Astrocyte of the spinal cord (primary cell): ENCODE results near the gene DTNB.
A peak's percentile ranks its signal among the peaks of the same experiment; 100 is the strongest.

Experiments used
- DNase-seq: peaks from one replicate; pipeline ENCODE4 v3.0.0; 2011; ENCODE audit warnings: low read depth, low spot score
- H3K4me3 ChIP-seq: 2 replicates; pipeline ENCODE4 v1.5.1; 2011; ENCODE audit warnings: low read depth, mild to moderate bottlenecking, low read length, moderate library complexity
- in situ Hi-C: cut with HindIII; loops from 2 replicates; pipeline ENCODE4 v1.10.0; 2017; ENCODE audit warnings: low sequenced_read_pairs
- TF ChIP-seq, protein P1 (sequence below): IDR thresholded peaks from 2 replicates; pipeline ENCODE4 v1.5.1; 2012; ENCODE audit warnings: low read depth, mild to moderate bottlenecking, low read length, inconsistent platforms

Gene DTNB

DNA sequence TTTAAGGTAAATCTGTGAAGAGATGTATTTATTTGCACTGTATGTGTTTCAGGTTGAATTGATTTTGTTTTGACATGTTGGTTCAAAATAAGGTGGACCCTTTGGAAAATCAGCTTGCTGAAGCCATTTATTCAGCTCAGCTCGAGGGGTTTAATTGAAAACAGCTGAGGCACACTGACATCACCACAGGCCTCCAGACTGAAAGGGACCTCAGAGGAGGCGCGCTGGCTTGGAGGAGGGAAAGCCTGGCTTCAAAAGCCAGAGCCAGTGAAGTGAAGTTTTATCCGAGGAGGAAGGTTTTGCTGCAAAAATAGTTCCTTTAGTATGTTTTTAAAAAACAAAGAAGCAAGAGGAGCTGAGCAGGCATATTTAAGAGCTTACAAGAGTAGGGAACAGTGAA lies 304.7 kb downstream of the DTNB start:
- peak; percentile 10 for DNase-seq
- TF ChIP-seq, protein P1, sequence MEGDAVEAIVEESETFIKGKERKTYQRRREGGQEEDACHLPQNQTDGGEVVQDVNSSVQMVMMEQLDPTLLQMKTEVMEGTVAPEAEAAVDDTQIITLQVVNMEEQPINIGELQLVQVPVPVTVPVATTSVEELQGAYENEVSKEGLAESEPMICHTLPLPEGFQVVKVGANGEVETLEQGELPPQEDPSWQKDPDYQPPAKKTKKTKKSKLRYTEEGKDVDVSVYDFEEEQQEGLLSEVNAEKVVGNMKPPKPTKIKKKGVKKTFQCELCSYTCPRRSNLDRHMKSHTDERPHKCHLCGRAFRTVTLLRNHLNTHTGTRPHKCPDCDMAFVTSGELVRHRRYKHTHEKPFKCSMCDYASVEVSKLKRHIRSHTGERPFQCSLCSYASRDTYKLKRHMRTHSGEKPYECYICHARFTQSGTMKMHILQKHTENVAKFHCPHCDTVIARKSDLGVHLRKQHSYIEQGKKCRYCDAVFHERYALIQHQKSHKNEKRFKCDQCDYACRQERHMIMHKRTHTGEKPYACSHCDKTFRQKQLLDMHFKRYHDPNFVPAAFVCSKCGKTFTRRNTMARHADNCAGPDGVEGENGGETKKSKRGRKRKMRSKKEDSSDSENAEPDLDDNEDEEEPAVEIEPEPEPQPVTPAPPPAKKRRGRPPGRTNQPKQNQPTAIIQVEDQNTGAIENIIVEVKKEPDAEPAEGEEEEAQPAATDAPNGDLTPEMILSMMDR = no peak
- no peak overlapping the region for H3K4me3 ChIP-seq
- in situ Hi-C loops = no loop called here

DNA sequence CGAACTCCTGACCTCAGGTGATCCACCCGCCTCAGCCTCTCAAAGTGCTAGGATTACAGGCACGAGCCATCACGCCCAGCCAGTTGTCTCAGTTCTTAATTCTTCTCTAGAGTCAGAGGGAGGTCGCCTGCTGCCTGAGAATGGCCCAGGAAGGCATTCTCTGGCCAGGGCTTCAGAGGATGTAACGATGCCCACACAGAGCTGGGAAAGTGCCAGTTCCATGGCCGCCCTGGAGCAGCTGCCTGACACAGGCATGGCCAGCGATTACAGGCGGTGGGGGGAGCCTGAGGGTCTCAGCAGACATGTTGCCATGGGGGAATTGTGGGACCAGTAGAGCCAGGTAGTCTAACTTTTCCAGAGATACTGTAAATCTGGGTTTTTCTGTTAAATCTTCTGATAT lies 306.1 kb downstream of the DTNB start:
- in situ Hi-C loops = no loop called here
- DNase-seq = no peak
- no peak overlapping the region for H3K4me3 ChIP-seq
- TF ChIP-seq, protein P1 = no peak

DNA sequence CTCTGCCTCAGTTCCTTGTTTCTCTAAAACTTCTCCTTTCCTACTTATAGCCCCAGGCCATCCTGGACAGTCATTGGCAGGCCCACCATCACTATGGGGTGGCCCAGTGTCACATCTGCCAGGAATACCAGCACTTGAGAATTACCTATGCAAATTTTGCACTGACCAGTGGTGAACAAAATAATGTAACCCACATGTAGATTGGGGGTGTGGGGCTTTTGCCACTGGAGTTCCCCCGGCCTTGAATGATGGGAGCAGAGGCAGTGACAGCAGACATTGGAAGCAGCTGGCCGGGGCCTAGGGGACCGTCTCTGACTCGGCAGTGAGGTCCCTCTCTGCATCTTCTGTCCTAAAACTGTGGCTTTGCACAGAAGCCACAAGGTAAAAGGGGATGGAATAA lies 306.7 kb downstream of the DTNB start:
- TF ChIP-seq, protein P1 = no peak
- in situ Hi-C loops = no loop called here
- DNase-seq = no peak
- H3K4me3 ChIP-seq = no peak overlapping the region

DNA sequence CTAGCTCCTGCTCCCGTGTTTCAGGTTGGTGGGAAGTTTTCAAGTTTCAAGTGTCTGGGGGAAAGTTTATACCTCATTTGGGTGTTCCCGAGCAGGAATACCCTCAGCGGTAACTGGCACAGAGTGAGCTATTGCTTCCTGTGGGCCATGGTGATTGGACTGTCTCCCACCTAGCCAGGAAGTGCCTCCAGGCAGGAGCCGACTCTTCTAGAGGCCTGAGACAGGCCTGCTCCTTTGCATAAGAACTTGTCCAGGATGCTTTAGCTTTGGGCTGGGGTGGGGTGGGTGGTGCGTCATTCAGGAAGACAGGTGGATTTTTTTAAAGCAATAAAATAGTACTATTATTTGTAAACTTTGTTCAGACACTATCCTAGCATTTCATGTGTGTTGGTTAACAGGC lies 308.1 kb downstream of the DTNB start:
- TF ChIP-seq, protein P1 = no peak
- DNase-seq = no peak
- in situ Hi-C loops = no loop called here
- H3K4me3 ChIP-seq = no peak overlapping the region

DNA sequence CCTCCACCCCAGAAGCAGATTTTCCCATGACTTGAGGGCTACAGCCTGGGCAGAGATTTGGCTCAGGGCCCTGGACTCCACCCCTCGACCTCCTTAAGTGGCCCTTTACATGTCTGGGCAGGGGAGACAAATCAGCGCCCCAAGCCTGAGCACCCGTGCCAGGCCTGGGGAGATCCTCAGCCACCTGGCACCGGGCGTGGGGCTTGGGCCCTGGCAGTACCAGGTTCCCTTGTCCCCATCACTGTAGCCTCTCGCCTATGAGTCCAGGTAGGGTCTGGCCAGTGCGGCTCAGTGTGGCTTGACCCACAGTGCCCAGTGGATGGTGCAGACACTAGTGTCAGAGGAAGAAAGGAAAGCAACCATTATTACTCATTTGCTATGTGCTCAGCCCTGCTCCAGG lies 309.6 kb downstream of the DTNB start:
- H3K4me3 ChIP-seq = no peak overlapping the region
- in situ Hi-C loops = no loop called here
- DNase-seq = no peak
- TF ChIP-seq, protein P1 = no peak

DNA sequence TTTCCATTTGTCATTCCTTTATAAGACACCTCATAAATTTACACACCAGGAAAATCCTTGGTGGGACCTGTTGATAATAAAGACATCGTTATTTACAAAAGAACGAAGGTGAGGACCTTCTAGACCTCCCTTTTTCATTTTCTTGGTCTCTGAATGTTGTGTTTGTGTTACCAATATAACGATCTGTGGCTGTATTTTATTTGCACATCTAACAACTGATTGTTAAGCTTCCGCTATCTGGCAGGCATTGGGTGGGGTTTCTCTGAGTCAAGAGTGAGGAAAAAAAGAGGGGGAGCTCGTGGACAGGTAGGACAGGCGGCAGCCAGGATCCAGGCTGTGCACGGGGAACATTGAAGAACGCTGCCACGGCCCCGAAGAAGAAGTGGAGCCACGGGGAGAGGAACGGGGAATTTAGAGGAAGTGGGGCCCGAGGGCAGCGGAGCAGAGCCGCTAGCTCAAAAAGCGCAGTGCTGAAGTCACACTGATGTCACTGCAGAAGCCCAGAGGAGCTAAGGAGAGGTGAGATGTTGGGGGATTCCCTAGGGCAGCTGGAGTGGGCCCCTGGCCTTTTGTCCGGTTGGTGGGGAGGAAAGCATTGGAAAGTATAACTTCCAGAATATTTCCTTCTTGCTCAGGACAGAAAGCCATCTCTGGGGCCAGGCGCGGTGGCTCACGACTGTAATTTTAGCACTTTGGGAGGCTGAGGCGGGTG lies 310.8 kb downstream of the DTNB start:
- peak overlapping the region; percentile 34 for H3K4me3 ChIP-seq
- in situ Hi-C loops = no loop called here
- TF ChIP-seq, protein P1 = no peak
- no peak for DNase-seq

DNA sequence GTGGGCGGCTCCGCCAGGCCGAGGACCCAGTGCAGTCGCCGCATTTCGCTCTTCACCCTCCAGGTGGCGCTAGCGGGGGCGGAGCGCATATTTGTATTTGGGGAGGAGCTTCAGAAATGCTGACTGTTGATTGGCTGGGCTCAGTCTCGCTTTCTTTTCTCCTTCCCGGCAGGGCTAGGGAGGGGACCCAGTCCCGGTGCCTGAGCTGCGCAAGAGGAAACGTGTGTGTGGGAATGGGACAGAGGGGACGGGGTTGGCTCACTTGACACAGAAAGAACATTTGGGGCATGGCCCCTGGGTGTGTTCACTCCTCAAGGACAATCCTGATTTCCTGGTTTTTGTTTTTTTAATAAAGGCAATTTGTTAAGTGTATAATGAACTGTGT lies 311.3 kb downstream of the DTNB start:
- in situ Hi-C loops = no loop called here
- H3K4me3 ChIP-seq = peak overlapping the region; percentile 34
- TF ChIP-seq, protein P1 = peak; percentile 97
- peak; percentile 87 for DNase-seq
